GM23338 (cell line): ENCODE data around the gene ADAT3. TPM values are rescaled to one million over a fixed set of nuclear protein-coding genes. Genes with fewer than 3 reads are reported as not detected.

ENCODE experiments used
- CREB1 ChIP-seq: fragments of 250-450 bp; sonication (Bioruptor Pico); IDR thresholded peaks from 2 replicates; pipeline ENCODE4 v1.5.0; 2020; ENCODE audit warnings: low read depth, mild to moderate bottlenecking, moderate library complexity
- CTCF ChIP-seq, 2 experiments: fragments of 200-600 bp in 1 of 2; sonication (generic) in 1 of 2; conservative IDR thresholded peaks; 2 replicates each; pipeline versions ENCODE4 v1.5.1 to v1.6.1; 2016 to 2017; ENCODE audit warnings: antibody characterized with exemption in 2 of 2, low read depth in 2 of 2, mild to moderate bottlenecking in 2 of 2, moderate library complexity in 1 of 2
- EZH2phosphoT487 ChIP-seq: fragments of 200-600 bp; sonication (generic); IDR thresholded peaks from one replicate; pipeline ENCODE4 v1.8.1; 2018; ENCODE audit warnings: antibody characterized with exemption; ENCODE audit not compliant: unreplicated experiment
- NANOG ChIP-seq: IDR thresholded peaks from 2 replicates; pipeline ENCODE4 v1.6.1; 2016; ENCODE audit warnings: antibody characterized with exemption, borderline replicate concordance
- REST ChIP-seq: IDR thresholded peaks from one replicate; pipeline ENCODE4 v1.6.1; 2018; ENCODE audit warnings: antibody characterized with exemption; ENCODE audit not compliant: unreplicated experiment
- ZNF114 ChIP-seq: fragments of 250-450 bp; sonication (Bioruptor Pico); IDR thresholded peaks from 2 replicates; pipeline ENCODE4 v1.5.0; 2020; ENCODE audit warnings: mild to moderate bottlenecking, moderate library complexity
- ZNF331 ChIP-seq: fragments of 250-450 bp; sonication (Bioruptor Pico); IDR thresholded peaks from 2 replicates; pipeline ENCODE4 v1.5.0; 2020; ENCODE audit warnings: low read depth, mild to moderate bottlenecking, moderate library complexity
- ZNF462 ChIP-seq: fragments of 250-450 bp; sonication (Bioruptor Pico); IDR thresholded peaks from 2 replicates; pipeline ENCODE4 v1.5.0; 2020; ENCODE audit warnings: mild to moderate bottlenecking, moderate library complexity
- polyA plus RNA-seq: library from polyadenylated mRNA; unstranded; fragments of >200 nt; fragmentation: Nextera tagmentation; extraction: Ambion mirVana; gene quantifications from 2 replicates; pipeline ENCODE4 v1.2.1, GENCODE V29; 2016
- total RNA-seq: library from RNA; depleted of rRNA; stranded (reverse); fragments of >200 nt; shearing (Covaris generic); gene quantifications from 2 replicates; pipeline ENCODE4 v1.2.3, GENCODE V29; 2014

The ADAT3 gene
- total and polyA plus RNA-seq, 2 experiments from 2014 or later = 7.9 to 12.4 TPM

- TF ChIP-seq ZNF462 (CRISPR knock-in tag) (no peak), ZNF114 (CRISPR knock-in tag) (no peak), REST (no peak), ZNF331 (no peak), CREB1 (CRISPR knock-in tag) (no peak), EZH2phosphoT487 (no peak), CTCF (conservative IDR thresholded peaks at IDR 0.05; ENCODE audit: low read depth in 2 of 2) (no peak), NANOG (no peak)
Measured at GRCh38 chr19:1873524-1874473, 31.4 kb upstream of the ADAT3 start (continued).
